ENCODE results near the gene CD200R1. TPM values are rescaled to one million over a fixed set of nuclear protein-coding genes. Genes with fewer than 3 reads are reported as not detected.

Gene CD200R1
- total and polyA plus RNA-seq, 2 of the 13 experiments (the other 11 are each of a cell fraction or from before 2014, with no cell fraction given): 0.04 TPM; not detected in 1

GRCh38 chr3:112990672-112991602, 16.0 kb upstream of the CD200R1 start, which contains the start of gene GTPBP8 (continued):
- TF ChIP-seq JUND (CRISPR knock-in tag; IDR thresholded peaks at IDR 0.05) (peak; percentile 38; the same call in 1 of the 2 replicates), ZNF75D (CRISPR knock-in tag; IDR thresholded peaks at IDR 0.05; ENCODE audit: borderline replicate concordance) (no peak), KDM5B (CRISPR knock-in tag; IDR thresholded peaks at IDR 0.05; ENCODE audit: borderline replicate concordance) (peak; percentile 95; the same call in 1 of the 2 replicates), ZNF335 (CRISPR knock-in tag; IDR thresholded peaks at IDR 0.05) (no peak), ZNF33B (CRISPR knock-in tag; IDR thresholded peaks at IDR 0.05) (no peak), DPF2 (CRISPR knock-in tag; IDR thresholded peaks at IDR 0.05; ENCODE audit: borderline replicate concordance, low read depth) (no peak), U2AF1 (optimal IDR thresholded peaks at IDR 0.05; ENCODE audit: low read depth, low read length) (no peak), CENPX (CRISPR knock-in tag; IDR thresholded peaks at IDR 0.05) (no peak), PHF20 (CRISPR knock-in tag; IDR thresholded peaks at IDR 0.05) (peak; percentile 86), ARNT2 (CRISPR knock-in tag; IDR thresholded peaks at IDR 0.05; ENCODE audit: low read depth) (peak; percentile 82), ZNF367 (CRISPR knock-in tag; IDR thresholded peaks at IDR 0.05; ENCODE audit: borderline replicate concordance) (no peak), ZBTB10 (CRISPR knock-in tag; IDR thresholded peaks at IDR 0.05; ENCODE audit: borderline replicate concordance) (no peak), PAX8 (CRISPR knock-in tag; IDR thresholded peaks at IDR 0.05; ENCODE audit: borderline replicate concordance) (no peak), ZZZ3 (CRISPR knock-in tag; IDR thresholded peaks at IDR 0.05; ENCODE audit: borderline replicate concordance) (peak; percentile 67), HBP1 (CRISPR knock-in tag; IDR thresholded peaks at IDR 0.05; ENCODE audit: low read depth) (no peak), SPEN (CRISPR knock-in tag; IDR thresholded peaks at IDR 0.05; ENCODE audit: low read depth) (peak; percentile 78), HOMEZ (CRISPR knock-in tag; IDR thresholded peaks at IDR 0.05; ENCODE audit: low read depth) (peak; percentile 48; the same call in 1 of the 2 replicates), SOX6 (IDR thresholded peaks at IDR 0.05) (no peak), SOX6 (CRISPR knock-in tag; IDR thresholded peaks at IDR 0.05) (peak; percentile 75)

All from HepG2 (cell line).